HG02588 (cell line): ENCODE measurements around the gene PGLYRP2.
"Not testable (repeated sequence)": the region's sequence is repeated elsewhere in the genome, so short reads cannot be mapped to it uniquely, and the experiment has no call there.

ENCODE experiments used
- ATAC-seq: cut with Tn5 transposase; IDR thresholded peaks from one replicate; pipeline ENCODE4 v1.9.1; 2021; ENCODE audit warnings: mild to moderate bottlenecking, moderate library complexity; ENCODE audit not compliant: unreplicated experiment

The PGLYRP2 gene

GRCh38 chr19:15479391-15480345 is at the start of gene PGLYRP2:
Gene PGLYRP2 (minus strand): TSS chr19:15479501. CDS start chr19:15479371, 130 bp downstream.
- no peak for ATAC-seq

DNA sequence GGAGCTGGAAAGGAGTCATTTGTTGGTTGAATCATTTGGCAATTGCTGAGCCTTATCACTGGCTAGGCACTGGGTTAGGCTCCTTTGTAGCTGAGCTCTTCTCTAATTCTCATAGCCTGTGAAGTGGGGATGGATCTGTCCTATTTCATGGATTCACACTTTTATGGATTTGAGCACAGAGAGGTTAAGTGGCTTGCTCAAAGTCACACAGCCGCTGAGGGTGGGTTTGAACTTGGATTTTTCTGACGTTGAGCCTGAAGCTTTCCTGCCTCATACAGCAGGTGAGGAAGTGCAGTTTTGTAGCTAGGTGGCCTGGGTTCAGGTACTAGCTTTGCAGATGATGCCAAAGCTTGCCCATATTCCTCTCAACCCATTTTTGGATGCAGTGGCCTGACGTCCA is 48.4 kb upstream of the PGLYRP2 start:
- no peak for ATAC-seq

- ATAC-seq, result no peak
Measured at GRCh38 chr19:15526408-15526807, 47.1 kb upstream of the PGLYRP2 start.

DNA sequence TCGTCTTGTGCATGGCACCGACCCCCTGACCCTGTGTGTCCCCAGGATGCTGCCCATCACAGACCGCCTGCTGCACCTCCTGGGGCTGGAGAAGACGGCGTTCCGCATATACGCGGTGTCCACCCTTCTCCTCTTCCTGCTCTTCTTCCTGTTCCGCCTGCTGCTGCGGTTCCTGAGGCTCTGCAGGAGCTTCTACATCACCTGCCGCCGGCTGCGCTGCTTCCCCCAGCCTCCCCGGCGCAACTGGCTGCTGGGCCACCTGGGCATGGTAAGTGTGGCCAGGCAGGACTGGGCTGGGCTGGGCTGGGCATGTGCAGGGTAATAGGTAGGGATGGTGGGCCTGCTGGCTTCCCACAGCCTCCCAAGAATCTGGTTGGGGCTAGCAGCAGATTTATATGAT is 46.0 kb upstream of the PGLYRP2 start:
- ATAC-seq, result no peak

DNA sequence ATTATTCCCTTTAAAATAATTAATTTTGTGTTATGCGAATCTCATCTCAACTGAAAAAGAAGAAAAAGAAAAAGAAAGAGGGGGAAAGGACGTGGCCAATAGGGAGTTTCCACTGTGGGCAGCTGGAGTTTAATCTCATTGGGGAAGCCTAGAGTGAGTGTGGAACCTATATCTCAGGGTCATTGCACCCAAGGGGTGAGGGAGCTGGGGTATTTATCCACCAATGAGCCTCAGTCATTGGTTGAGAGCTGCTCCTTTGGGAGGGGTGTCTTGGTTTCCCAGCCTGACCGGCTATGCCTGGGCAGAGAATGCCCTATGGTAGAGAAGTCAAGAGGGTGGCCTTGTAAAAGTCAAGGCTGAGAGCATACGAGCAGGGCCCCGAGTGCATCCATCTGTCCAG is 45.5 kb upstream of the PGLYRP2 start:
- ATAC-seq, result no peak

DNA sequence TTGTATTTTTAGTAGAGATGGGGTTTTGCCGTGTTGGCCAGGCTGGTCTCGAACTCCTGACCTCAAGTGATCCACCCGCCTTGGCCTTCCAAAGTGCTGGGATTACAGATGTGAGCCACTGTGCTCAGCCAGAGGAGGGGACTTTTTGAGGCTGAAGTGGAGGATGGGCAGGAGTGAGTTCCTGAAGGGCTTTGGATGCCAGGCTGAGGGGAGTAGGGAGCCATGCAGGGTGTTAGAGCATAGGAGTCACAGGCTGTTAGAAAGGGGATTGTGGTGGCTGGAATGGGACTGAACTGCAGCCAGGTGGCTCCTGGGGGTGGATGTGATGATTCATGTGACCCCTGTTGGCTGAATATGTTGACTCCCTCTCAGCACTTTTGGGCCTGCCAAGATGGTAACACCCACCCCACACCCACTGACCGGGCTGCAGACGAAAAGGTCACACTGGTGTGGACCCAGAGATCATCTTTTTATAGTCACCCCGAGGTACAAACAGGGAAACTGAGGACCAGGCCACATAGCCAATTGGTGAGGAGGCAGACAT is 40.2 kb upstream of the PGLYRP2 start:
- ATAC-seq, result no peak

DNA sequence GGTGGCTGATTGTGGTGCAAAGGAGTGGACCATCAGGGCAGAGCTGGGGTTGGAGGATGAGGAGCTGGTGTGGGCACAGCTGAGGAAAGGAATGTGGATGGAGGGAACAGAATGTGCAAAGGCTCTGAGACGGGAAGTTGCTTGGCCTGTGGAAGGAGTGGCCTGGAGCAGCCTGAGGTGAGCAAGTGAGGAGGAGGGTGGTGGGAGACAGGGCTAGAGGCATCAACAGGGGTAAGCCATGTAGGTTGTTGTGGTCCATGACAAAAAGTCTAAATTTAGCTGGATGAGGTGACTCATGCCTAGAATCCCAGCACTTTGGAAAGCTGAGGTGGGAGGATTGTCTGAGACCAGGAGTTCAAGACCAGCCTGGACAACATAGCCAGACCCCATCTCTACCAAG is 38.5 kb upstream of the PGLYRP2 start:
- no peak for ATAC-seq

DNA sequence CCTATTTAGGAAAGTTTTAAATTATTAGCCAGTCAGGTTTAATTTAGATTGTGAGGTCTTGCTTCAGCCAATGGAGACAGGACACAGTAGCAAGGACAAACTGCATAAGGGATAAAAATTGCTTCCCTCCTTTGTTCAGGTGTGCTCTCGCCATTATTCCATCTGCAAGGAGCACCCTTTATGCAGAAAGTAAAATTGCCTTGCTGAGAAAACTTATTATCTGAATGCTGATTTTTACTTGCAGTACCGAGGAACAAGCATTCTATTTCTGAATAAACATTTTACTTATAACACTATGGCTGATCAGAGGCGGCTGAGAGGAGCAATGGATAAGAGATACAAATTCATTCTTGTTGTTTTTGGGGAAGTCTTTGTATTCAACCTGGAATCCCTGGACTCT is 37.1 kb upstream of the PGLYRP2 start:
- ATAC-seq, result no peak

- ATAC-seq, result not testable (repeated sequence)
Measured at GRCh38 chr19:15515227-15515625, 35.9 kb upstream of the PGLYRP2 start.

DNA sequence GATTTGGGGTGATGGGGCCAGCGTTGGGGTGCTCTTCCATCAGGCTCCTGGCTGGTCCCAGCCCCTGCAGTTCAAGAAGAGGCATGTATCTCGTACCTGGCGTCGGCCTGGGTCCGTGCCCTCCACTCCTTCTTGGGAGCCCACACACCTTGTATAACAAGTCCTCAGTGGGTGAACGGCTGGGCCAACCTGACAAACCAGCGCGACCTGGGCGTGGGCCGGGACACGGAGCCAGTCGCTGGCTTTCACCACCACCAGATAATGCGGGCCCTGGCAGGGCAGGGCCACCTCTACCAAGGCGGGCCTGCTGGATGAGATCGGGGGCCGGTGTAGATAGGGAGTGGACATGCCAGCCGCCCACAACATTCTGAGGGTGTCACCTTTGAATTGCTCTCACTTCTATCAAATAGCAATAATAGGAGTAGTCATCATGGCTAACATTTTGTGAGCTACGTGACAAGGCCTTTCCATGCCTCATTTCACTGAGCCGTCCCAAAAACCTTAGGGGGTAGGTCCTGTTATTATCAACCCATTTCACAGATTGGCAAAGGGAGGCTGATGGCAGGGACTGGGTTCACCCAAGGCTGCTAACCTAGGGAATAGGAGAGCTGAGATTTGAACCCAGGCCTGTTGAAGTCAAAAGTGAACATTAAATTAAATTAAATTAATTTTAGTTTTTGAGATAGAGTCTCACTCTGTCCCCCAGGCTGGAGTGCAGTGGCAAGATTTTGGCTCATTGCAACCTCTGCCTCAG is 32.5 kb upstream of the PGLYRP2 start:
- no peak for ATAC-seq

DNA sequence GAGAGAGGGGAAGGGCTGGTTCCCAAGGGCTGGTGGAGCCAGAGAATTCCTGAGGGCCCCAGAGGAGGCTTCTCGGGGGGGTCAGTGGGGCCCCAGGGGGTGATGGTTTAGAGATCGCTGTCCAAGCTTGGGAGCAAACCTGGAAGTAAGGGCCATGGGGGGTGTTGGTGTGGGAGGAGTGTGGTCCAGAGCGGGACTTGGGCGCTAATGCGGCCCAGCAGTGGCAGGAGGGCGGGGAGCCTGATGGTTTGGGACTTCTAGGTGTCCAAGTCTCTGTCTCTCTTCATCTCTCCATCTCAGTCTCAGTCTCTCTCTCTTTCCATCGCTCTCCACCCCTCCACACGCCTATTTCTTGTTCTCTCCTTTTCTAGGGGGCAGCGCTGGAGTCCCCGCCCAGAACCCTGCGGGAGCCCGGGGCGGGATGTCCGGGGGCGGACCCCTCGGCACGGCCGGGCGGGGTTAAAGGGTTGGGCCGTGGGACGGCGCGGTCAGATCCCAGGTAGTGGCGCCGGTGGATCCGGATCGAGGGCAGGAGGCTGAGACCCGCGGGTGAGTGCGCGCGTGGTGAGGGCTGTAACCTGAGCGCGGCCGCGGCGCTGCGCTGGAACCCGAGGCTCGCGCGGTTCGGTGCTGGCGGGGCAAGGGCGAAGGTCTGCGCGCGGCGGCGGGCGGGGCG is 28.9 kb upstream of the PGLYRP2 start, which contains the start of gene CYP4F22:
CYP4F22 (plus strand) TSS at position 491 of the 676 bp plus-strand sequence. CDS start 16,812 bp downstream, outside the sequence.
- ATAC-seq, result no peak

DNA sequence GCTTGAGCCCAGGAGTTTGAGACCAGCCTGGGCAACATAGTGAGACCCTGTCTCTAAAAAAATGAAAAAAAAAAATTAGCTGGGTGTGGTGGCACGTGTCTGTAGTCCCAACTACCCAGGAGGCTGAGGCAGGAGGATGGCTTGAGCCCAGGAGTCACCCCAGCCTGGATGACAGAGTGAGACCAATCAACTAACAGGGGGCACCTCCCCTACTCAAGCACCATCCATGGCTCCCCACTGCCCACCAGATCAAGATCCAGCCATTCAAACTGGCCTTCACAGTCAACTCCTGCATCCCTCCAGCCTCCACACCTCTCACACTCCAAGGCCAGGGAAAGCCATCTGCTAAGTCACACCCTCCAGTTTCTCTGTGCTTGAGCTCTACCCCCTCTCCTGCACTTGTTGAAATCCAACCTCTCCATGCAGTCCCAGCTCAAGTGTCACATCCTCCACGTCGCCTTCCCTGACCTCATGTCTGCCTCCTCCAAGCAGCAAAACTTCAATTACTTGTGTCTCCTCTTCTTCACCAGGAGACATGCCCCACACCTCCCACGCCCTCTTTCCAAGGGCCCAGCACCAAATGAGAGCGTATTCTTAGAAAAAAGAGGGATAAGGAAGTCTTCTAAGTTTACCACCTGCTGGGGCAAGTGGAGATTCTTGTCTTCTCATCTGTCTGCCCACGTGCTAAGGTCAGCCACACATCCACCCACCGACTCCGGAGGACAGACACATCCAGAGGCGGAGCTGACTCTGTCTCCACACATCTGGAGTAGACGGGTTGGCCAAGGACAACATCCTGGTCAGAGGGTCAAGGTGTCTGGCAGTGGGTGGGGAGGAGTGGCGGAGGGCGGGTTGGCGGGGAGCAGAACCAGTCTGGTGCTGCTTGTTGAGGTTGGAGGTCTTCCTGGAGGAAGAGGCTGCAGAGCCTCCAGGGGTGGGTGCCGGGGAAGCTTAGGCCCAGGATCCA is 28.1 kb upstream of the PGLYRP2 start:
- ATAC-seq, result no peak

DNA sequence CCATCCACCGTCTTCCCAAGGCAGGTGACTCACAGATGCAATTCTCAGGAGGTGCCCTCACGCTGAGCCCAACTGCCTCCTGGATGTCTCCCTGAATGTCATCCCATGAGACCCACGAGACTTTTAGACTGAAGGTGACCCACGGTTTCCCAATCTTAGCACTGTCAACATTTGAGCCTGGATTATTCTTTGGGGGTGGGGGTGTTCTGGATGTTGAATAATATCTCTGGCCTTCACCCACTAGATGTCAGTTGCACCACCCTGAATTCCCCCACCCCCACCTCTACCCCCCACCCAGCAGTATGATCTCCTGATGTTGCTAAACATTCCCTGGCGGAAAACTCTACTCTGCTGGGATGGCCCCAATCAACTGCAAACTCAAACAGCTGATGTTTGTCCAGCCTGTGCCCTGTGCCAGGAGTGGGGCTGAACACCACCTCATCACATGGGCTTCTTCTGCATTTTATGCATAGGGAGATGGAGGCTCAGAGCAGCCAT is 26.8 kb upstream of the PGLYRP2 start:
- no peak for ATAC-seq

- no peak for ATAC-seq
Measured at GRCh38 chr19:15502264-15502663, 23.0 kb upstream of the PGLYRP2 start.

DNA sequence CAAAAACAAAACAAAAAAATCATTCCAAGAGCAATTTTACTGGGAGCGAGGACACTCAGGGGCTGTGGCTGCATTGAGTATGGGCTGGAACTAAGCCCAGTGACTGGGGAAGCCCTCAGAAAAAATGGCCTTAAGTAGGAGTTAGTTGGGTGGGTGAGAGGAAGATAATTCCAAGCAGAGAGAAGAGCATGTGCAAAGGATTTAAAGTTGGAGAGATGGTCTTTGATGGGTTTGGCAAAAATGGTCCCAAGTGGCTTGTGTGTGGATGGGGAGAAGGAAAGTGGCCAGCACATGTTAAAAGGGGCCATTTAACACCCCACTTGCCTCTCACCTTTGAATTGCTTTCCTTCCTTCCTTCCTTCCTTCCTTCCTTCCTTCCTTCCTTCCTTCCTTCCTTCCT is 22.3 kb upstream of the PGLYRP2 start:
- ATAC-seq, result no peak

- no peak for ATAC-seq
Measured at GRCh38 chr19:15498910-15499309, 19.6 kb upstream of the PGLYRP2 start.

DNA sequence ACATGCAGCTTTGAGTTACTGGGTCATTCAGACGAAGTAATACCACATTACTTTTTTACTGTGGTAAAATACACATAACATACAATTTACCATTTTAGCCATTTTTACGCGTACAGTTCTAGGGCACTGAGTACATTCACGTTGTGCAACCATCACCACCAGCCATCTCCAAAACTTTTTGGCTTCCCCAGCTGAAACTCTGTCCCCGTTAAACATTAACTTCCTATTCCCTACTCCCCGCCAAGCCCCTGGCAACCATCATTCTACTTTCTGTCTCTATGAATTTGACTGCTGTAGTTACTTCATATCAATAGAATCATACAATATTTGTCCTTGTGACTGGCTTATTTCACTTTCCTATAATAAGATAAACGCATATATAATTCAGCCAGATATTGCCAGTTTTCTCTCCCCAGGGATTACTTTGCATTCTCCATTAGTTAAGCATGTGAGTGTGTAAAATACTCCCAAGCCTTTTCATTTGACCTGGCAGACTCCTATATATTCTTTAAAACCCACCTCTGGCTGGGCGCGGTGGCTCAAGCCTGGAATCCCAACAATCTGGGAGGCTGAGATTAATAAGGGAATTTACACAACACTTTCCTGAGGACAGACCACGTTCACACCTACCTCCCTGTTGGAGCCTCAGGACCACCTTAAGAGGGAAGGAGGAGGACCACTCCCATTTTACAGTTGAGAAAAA is 19.0 kb upstream of the PGLYRP2 start:
- no peak for ATAC-seq

- ATAC-seq, result no peak
Measured at GRCh38 chr19:15495151-15495550, 15.8 kb upstream of the PGLYRP2 start.
